Gastrocnemius medialis (tissue), 4 donors: ENCODE measurements around the gene CMAS. TPM values are rescaled to one million over a fixed set of nuclear protein-coding genes. Genes with fewer than 3 reads are reported as not detected.

Experiments used
- ATAC-seq, 2 donors: fragments of 150-250 bp; one replicate each; pipeline ENCODE4 v1.9.1; 2016
- DNase-seq, 2 donors: peaks; one replicate each; pipeline ENCODE4 v3.0.0-alpha.2; 2019
- H3K27ac ChIP-seq, 4 donors: fragments of 200-600 bp; sonication (generic); 1 replicate in 1 of 4; 2 replicates in 3 of 4; pipeline ENCODE4 v1.5.1; 2016 to 2018; ENCODE audit warnings: mild to moderate bottlenecking in 2 of 4, moderate library complexity in 1 of 4
- H3K27me3 ChIP-seq, 3 donors: fragments of 200-600 bp; sonication (generic) in 2 of 3; 1 replicate in 1 of 3; 2 replicates in 2 of 3; pipeline versions ENCODE4 v1.5.1 to v1.6.0; 2016 to 2019; ENCODE audit warnings: mild to moderate bottlenecking in 1 of 3, moderate library complexity in 1 of 3
- H3K36me3 ChIP-seq, 2 donors: fragments of 200-600 bp; sonication (generic) in 1 of 2; one replicate each; pipeline ENCODE4 v1.5.1; 2017 to 2018
- H3K4me1 ChIP-seq, 2 donors: fragments of 200-600 bp; sonication (generic) in 1 of 2; one replicate each; pipeline ENCODE4 v1.5.1; 2016 to 2017; ENCODE audit warnings: mild to moderate bottlenecking in 2 of 2
- H3K4me3 ChIP-seq, 4 donors: fragments of 200-600 bp; sonication (generic) in 3 of 4; 1 replicate in 1 of 4; 2 replicates in 3 of 4; pipeline ENCODE4 v1.5.1; 2016 to 2019; ENCODE audit warnings: mild to moderate bottlenecking in 2 of 4
- H3K9me3 ChIP-seq, 3 donors: fragments of 200-600 bp; sonication (generic) in 2 of 3; 1 replicate in 1 of 3; 2 replicates in 2 of 3; pipeline ENCODE4 v1.5.1; 2016 to 2019
- CTCF ChIP-seq, 5 experiments: fragments of 450-650 bp in 3 of 5; fragments of 200-600 bp in 2 of 5; sonication (generic) in 2 of 5; IDR thresholded peaks in 4 of 5; conservative IDR thresholded peaks in 1 of 5; 1 replicate in 4 of 5; 2 replicates in 1 of 5; pipeline ENCODE4 v1.5.1; 2016 to 2019; ENCODE audit warnings: antibody characterized with exemption in 5 of 5, mild to moderate bottlenecking in 3 of 5, moderate library complexity in 3 of 5
- POLR2A ChIP-seq, 2 donors: fragments of 450-650 bp; IDR thresholded peaks; one replicate each; pipeline ENCODE4 v1.6.1; 2017; ENCODE audit warnings: antibody characterized with exemption in 2 of 2, mild to moderate bottlenecking in 2 of 2, moderate library complexity in 2 of 2
- in situ Hi-C, 4 donors: fragments of 200-750 bp; cut with MboI; loops; one replicate each; pipeline versions ENCODE4 v1.15.0 to v1.8.0; 2017; ENCODE audit warnings: low sequenced_read_pairs in 4 of 4
- intact Hi-C: fragments of 100-400 bp; cut with DNase I; formaldehyde crosslinking; loops from one replicate; pipeline ENCODE4 v1.15.1; 2023; ENCODE audit warnings: low total_unique reads
- total RNA-seq, 4 donors: library from RNA; depleted of rRNA; stranded (reverse); fragments of >200 nt; gene quantifications; one replicate each; pipeline versions ENCODE4 v1.1.0 to v1.2.3, GENCODE V29; 2016

Gene CMAS
- total RNA-seq, 4 donors from 2014 or later: 28.2 to 33.4 (median 29.8) TPM

DNA sequence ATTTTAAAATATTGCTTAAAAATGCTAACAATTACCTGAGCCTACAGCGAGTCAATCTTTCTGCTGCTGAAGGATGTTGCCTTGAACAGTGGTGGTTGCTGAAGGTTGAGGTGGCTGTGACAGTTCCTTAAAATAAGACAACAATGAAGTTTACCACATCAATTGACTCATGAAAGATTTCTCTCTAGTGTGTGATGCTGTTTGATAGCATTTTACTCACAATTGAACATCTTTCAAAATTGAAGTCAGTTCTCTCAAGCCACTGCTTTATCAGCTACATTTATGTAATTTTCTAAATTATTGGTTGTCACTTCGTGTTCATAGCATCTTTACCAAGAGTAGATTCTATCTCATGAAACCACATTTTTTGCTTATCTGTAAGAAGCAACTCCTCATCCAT is 20.3 kb downstream of the CMAS start:
- Histone ChIP-seq H3K9me3 (no peaks in the 10 kb centered on the region), H3K36me3 (peaks cover 4 to 45% of the 10 kb centered on the region in 2 donors), H3K27me3 (no peaks in the 10 kb centered on the region), H3K27ac (no peak overlapping the region), H3K4me1 (no peaks in the 10 kb centered on the region), H3K4me3 (no peak overlapping the region)
- no peak for ATAC-seq
- intact Hi-C loops (no loop called here), in situ Hi-C loops (loop anchor here in 1 of 4 donors (25.0 kb wide), 1 partner anchor 571 kb away; the partner anchor contains the start of gene ETNK1)
- no peak for DNase-seq
- no peak for TF ChIP-seq CTCF (IDR thresholded peaks at IDR 0.05 in 4 of 5, conservative IDR thresholded peaks at IDR 0.05 in 1 of 5)
- no peak for TF ChIP-seq POLR2A (IDR thresholded peaks at IDR 0.05)

DNA sequence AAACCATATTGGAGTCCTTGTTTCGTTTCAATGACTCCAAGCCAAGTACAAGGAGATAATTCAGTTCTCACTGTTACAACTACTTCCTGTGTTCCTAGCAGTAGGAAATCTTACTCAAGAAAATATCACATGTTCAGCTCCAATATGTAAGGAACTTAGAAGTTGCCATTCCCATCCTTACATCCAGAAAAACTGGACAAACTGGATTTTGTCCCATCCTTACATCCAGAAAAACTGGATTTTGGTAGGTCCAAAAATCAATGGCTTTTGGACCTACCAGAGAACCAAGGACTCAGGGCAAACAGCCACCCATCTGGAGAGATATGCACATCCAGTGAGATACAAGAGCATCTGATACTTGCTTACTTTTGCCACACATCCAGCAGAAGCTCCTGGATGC is 23.8 kb downstream of the CMAS start:
- intact Hi-C loops: no loop called here
- ATAC-seq (no peak), DNase-seq (no peak)
- TF ChIP-seq POLR2A (IDR thresholded peaks at IDR 0.05): no peak
- TF ChIP-seq CTCF (IDR thresholded peaks at IDR 0.05 in 4 of 5, conservative IDR thresholded peaks at IDR 0.05 in 1 of 5): no peak
- in situ Hi-C loops: loop anchor here in 1 of 4 donors (25.0 kb wide), 1 partner anchor 567 kb away; the partner anchor contains the start of gene ETNK1
- Histone ChIP-seq H3K27me3 (no peaks in the 10 kb centered on the region), H3K4me3 (no peak overlapping the region), H3K36me3 (peaks cover 0 to 15% of the 10 kb centered on the region in 2 donors), H3K4me1 (no peaks in the 10 kb centered on the region), H3K9me3 (no peaks in the 10 kb centered on the region), H3K27ac (no peak overlapping the region)

DNA sequence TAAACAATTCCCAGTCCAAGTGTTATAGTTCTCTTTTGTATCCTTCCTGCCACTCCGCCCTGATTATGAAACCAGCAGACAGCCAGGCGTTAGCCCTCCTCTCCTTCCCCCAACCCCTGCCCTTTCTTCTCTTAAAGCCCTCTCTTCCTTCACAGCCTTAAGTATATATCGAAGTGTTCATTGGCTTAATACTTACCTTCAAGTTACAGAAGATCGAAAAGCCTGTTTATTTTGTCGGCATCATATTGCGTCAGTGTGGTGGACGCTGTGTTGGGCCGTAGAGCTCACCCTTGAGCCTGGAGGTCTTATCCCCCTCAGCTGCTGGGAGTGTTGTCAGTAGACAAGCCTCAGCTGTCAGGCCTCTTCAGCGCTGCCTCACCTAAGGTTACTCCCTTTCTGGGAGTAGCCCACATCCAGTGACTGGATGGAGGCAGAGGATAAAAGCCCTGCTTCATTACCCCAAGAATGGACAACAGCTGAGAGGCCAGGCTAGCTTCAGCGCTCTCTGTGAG is 36.2 kb downstream of the CMAS start:
- H3K4me3 ChIP-seq: no peak overlapping the region
- DNase-seq (no peak), ATAC-seq (no peak)
- H3K36me3 ChIP-seq: no peaks in the 10 kb centered on the region
- no peaks in the 10 kb centered on the region for H3K4me1 ChIP-seq
- no peaks in the 10 kb centered on the region for H3K27me3 ChIP-seq
- TF ChIP-seq POLR2A (IDR thresholded peaks at IDR 0.05) (no peak), CTCF (IDR thresholded peaks at IDR 0.05 in 4 of 5, conservative IDR thresholded peaks at IDR 0.05 in 1 of 5) (no peak)
- intact Hi-C loops: loop anchor here (5.0 kb wide), 1 partner anchor 375 kb away; no protein-coding TSS in a partner anchor
- no peak overlapping the region for H3K27ac ChIP-seq
- in situ Hi-C loops: loop anchor here in 2 of 4 donors (10.0 to 25.0 kb wide), 2 partner anchors 353 to 355 kb away; no protein-coding TSS in a partner anchor
- H3K9me3 ChIP-seq: no peaks in the 10 kb centered on the region

- Histone ChIP-seq H3K27me3 (no peaks in the 10 kb centered on the region), H3K9me3 (no peaks in the 10 kb centered on the region), H3K4me1 (no peaks in the 10 kb centered on the region), H3K27ac (no peak overlapping the region), H3K36me3 (no peaks in the 10 kb centered on the region), H3K4me3 (no peak overlapping the region)
- TF ChIP-seq CTCF (IDR thresholded peaks at IDR 0.05 in 4 of 5, conservative IDR thresholded peaks at IDR 0.05 in 1 of 5): peak in 3 of 5 experiments; percentile 25 to 44 (median 39)
- TF ChIP-seq POLR2A (IDR thresholded peaks at IDR 0.05): no peak
- DNase-seq (no peak), ATAC-seq (no peak)
- in situ Hi-C loops: loop anchor here in 2 of 4 donors (10.0 to 25.0 kb wide), 2 partner anchors 352 to 354 kb away; no protein-coding TSS in a partner anchor
- intact Hi-C loops: loop anchor here (1.0 to 5.0 kb wide), 2 partner anchors 360 to 374 kb away; no protein-coding TSS in a partner anchor
These were observed 37.1 kb downstream of the CMAS start for GRCh38 chr12:22083167-22083566.
